Measurements from ENCODE around the gene IMMP1L.

The IMMP1L gene

GRCh38 chr11:31404614-31405013 is 104.8 kb downstream of the IMMP1L start:
- H3K4me3 ChIP-seq (ENCODE audit: low read depth, low read length): no peak overlapping the region
- in situ Hi-C loops (cut with HindIII; ENCODE audit: low sequenced_read_pairs): no loop called here
- TF ChIP-seq CTCF (IDR thresholded peaks at IDR 0.05; ENCODE audit: low read depth, low read length, missing control alignments): no peak
- no peak for DNase-seq (ENCODE audit: low read depth)

- in situ Hi-C loops (cut with HindIII; ENCODE audit: low sequenced_read_pairs): no loop called here
- no peak overlapping the region for H3K4me3 ChIP-seq (ENCODE audit: low read depth, low read length)
- DNase-seq (ENCODE audit: low read depth): peak; percentile 19
- peak; percentile 17 for TF ChIP-seq CTCF (IDR thresholded peaks at IDR 0.05; ENCODE audit: low read depth, low read length, missing control alignments)
Observed at GRCh38 chr11:31397239-31397834, 112.1 kb downstream of the IMMP1L start.

- no peak for DNase-seq (ENCODE audit: low read depth)
- no peak overlapping the region for H3K4me3 ChIP-seq (ENCODE audit: low read depth, low read length)
- TF ChIP-seq CTCF (IDR thresholded peaks at IDR 0.05; ENCODE audit: low read depth, low read length, missing control alignments): no peak
- in situ Hi-C loops (cut with HindIII; ENCODE audit: low sequenced_read_pairs): no loop called here
Observed at GRCh38 chr11:31387379-31387778, 122.0 kb downstream of the IMMP1L start.

- no peak overlapping the region for H3K4me3 ChIP-seq (ENCODE audit: low read depth, low read length)
- TF ChIP-seq CTCF (IDR thresholded peaks at IDR 0.05; ENCODE audit: low read depth, low read length, missing control alignments): no peak
- DNase-seq (ENCODE audit: low read depth): no peak
- in situ Hi-C loops (cut with HindIII; ENCODE audit: low sequenced_read_pairs): no loop called here
Observed at GRCh38 chr11:31383116-31383515, 126.3 kb downstream of the IMMP1L start.

Data from astrocyte of the cerebellum (primary cell).